PC-3 (cell line): ENCODE data around the gene NCDN. TPM values are rescaled to one million over a fixed set of nuclear protein-coding genes. Genes with fewer than 3 reads are reported as not detected.
"Not testable (repeated sequence)": the region's sequence is repeated elsewhere in the genome, so short reads cannot be mapped to it uniquely, and the experiment has no call there.

Experiments
- ATAC-seq: fragments of 200-7000 bp; cut with Tn5 transposase; 2 replicates; pipeline ENCODE4 v1.9.1; 2020; ENCODE audit warnings: mild to moderate bottlenecking, moderate library complexity
- BruUV-seq: library from RNA; stranded (reverse); fragments of 400-500 nt; replicated peaks from 2 replicates; lab custom pipeline; 2021; lab: Mats Ljungman, UMichigan
- CTCF ChIA-PET: fragments of 300-600 bp; sonication (Branson Sonifier 250); formaldehyde crosslinking; loops from one replicate; lab custom pipeline; 2022; ENCODE audit warnings: antibody characterized with exemption; lab: Charles Lee
- POLR2A ChIA-PET: fragments of 300-600 bp; sonication (Branson Sonifier 250); formaldehyde crosslinking; loops from one replicate; lab custom pipeline; 2022; ENCODE audit warnings: antibody characterized with exemption; ENCODE audit not compliant: unreplicated experiment; lab: Charles Lee
- DNase-seq: peaks from one replicate; pipeline ENCODE4 v3.0.0-alpha.2; 2015
- H2AFZ ChIP-seq: fragments of 300-600 bp; sonication (generic); 2 replicates; pipeline ENCODE4 v1.6.0; 2016; ENCODE audit warnings: antibody characterized with exemption, low read length
- H3F3A ChIP-seq: fragments of 300-600 bp; sonication (generic); one replicate; pipeline ENCODE4 v1.6.0; 2017; ENCODE audit warnings: antibody characterized with exemption, low read length, control low read depth, mild to moderate bottlenecking; ENCODE audit not compliant: unreplicated experiment
- H3K27ac ChIP-seq: fragments of 300-600 bp; sonication (generic); 2 replicates; pipeline ENCODE4 v1.5.1; 2016; ENCODE audit warnings: mild to moderate bottlenecking, low read length
- H3K27me3 ChIP-seq: fragments of 300-600 bp; sonication (generic); 2 replicates; pipeline ENCODE4 v1.6.1; 2016; ENCODE audit warnings: low read length, mixed read lengths
- H3K36me3 ChIP-seq: fragments of 300-600 bp; sonication (generic); 2 replicates; pipeline ENCODE4 v1.6.1; 2016; ENCODE audit warnings: low read depth, mixed run types, low read length, mixed read lengths
- H3K4me1 ChIP-seq: fragments of 300-600 bp; sonication (generic); 2 replicates; pipeline ENCODE4 v1.5.1; 2016; ENCODE audit warnings: low read length; ENCODE audit not compliant: insufficient read depth
- H3K4me2 ChIP-seq: fragments of 300-600 bp; sonication (generic); 2 replicates; pipeline ENCODE4 v1.6.0; 2016; ENCODE audit warnings: low read length
- H3K4me3 ChIP-seq: fragments of 300-600 bp; sonication (generic); 2 replicates; pipeline ENCODE4 v1.5.1; 2016; ENCODE audit warnings: mild to moderate bottlenecking, low read length, mixed read lengths
- H3K79me2 ChIP-seq: fragments of 300-600 bp; sonication (generic); 2 replicates; pipeline ENCODE4 v1.6.1; 2017; ENCODE audit warnings: low read length, mixed read lengths
- H3K9ac ChIP-seq: fragments of 300-600 bp; sonication (generic); 2 replicates; pipeline ENCODE4 v1.6.0; 2016; ENCODE audit warnings: mild to moderate bottlenecking, low read length
- H3K9me2 ChIP-seq: fragments of 300-600 bp; sonication (generic); replicated peaks from 2 replicates; pipeline ENCODE4 v1.6.1; 2016; ENCODE audit warnings: mixed run types, low read length, mixed read lengths
- H3K9me3 ChIP-seq: fragments of 300-600 bp; sonication (generic); 2 replicates; pipeline ENCODE4 v1.6.1; 2016; ENCODE audit warnings: low read length, mixed read lengths
- H4K20me1 ChIP-seq: fragments of 300-600 bp; sonication (generic); 2 replicates; pipeline ENCODE4 v1.6.1; 2016; ENCODE audit warnings: low read length, mixed read lengths
- EZH2 ChIP-seq: fragments of 300-600 bp; sonication (generic); IDR thresholded peaks from one replicate; pipeline ENCODE4 v1.6.1; 2017; ENCODE audit warnings: antibody characterized with exemption, mild to moderate bottlenecking, low read length; ENCODE audit not compliant: unreplicated experiment
- EZH2phosphoT487 ChIP-seq: fragments of 300-600 bp; sonication (generic); IDR thresholded peaks from 2 replicates; pipeline ENCODE4 v1.6.1; 2018; ENCODE audit warnings: mild to moderate bottlenecking, antibody characterized with exemption, low read length, borderline replicate concordance
- intact Hi-C: fragments of 100-400 bp; cut with micrococcal nuclease; formaldehyde crosslinking; loops from 2 replicates; pipeline ENCODE4 v1.9.0; 2023
- total RNA-seq: library from RNA; depleted of rRNA; stranded (reverse); fragments of >200 nt; gene quantifications from 2 replicates; pipeline ENCODE4 v1.2.3, GENCODE V29; 2014
- TF ChIP-seq, protein P1 (sequence below): fragments of 300-600 bp; sonication (generic); conservative IDR thresholded peaks from 2 replicates; pipeline ENCODE4 v1.5.1; 2017; ENCODE audit warnings: antibody characterized with exemption, low read depth, mild to moderate bottlenecking, low read length

NCDN gene
- total RNA-seq, 1 experiment from 2014 or later: 25.2 TPM

DNA sequence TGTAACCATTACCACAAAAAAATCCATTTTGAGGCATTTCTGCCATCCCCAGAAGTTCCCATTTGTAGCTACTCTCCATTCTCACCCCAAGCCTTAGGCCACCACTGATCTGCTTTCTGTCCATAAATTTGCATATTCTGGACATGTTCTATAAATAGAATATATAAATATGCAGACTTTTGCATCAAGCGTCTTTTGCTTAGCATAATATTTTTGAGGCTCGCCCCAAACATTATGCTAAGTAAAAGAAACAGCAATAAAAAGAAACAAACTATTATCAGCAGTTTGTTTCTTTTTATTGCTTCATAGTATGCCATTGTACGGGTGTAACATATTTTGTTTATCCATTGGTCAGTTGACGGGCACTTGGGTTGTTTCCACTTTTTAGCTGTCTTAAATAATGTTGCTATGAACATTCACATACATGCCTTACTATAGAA lies 23.4 kb downstream of the NCDN start:
- H2AFZ ChIP-seq: no peak overlapping the region
- no peaks in the 10 kb centered on the region for H3K27me3 ChIP-seq
- H3K9ac ChIP-seq: no peak overlapping the region
- ChIA-PET CTCF (no interaction called here), POLR2A (interaction anchor here (0.7 kb wide), 1 partner anchor 189 kb away, joined by 3 read pairs; the partner anchor contains the start of gene CLSPN)
- no peaks in the 10 kb centered on the region for H3K79me2 ChIP-seq
- TF ChIP-seq EZH2phosphoT487 (no peak), EZH2 (no peak)
- TF ChIP-seq, protein P1, sequence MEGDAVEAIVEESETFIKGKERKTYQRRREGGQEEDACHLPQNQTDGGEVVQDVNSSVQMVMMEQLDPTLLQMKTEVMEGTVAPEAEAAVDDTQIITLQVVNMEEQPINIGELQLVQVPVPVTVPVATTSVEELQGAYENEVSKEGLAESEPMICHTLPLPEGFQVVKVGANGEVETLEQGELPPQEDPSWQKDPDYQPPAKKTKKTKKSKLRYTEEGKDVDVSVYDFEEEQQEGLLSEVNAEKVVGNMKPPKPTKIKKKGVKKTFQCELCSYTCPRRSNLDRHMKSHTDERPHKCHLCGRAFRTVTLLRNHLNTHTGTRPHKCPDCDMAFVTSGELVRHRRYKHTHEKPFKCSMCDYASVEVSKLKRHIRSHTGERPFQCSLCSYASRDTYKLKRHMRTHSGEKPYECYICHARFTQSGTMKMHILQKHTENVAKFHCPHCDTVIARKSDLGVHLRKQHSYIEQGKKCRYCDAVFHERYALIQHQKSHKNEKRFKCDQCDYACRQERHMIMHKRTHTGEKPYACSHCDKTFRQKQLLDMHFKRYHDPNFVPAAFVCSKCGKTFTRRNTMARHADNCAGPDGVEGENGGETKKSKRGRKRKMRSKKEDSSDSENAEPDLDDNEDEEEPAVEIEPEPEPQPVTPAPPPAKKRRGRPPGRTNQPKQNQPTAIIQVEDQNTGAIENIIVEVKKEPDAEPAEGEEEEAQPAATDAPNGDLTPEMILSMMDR: no peak
- BruUV-seq: no TSS peak
- intact Hi-C loops: no loop called here
- H4K20me1 ChIP-seq: no peaks in the 10 kb centered on the region
- ATAC-seq (no peak), DNase-seq (no peak)
- no peaks in the 10 kb centered on the region for H3K36me3 ChIP-seq
- H3K4me2 ChIP-seq: no peak overlapping the region
- H3K27ac ChIP-seq: no peak overlapping the region
- no peaks in the 10 kb centered on the region for H3K4me1 ChIP-seq
- no peaks in the 10 kb centered on the region for H3F3A ChIP-seq
- no peaks in the 10 kb centered on the region for H3K9me2 ChIP-seq
- no peaks in the 10 kb centered on the region for H3K9me3 ChIP-seq
- no peak overlapping the region for H3K4me3 ChIP-seq

DNA sequence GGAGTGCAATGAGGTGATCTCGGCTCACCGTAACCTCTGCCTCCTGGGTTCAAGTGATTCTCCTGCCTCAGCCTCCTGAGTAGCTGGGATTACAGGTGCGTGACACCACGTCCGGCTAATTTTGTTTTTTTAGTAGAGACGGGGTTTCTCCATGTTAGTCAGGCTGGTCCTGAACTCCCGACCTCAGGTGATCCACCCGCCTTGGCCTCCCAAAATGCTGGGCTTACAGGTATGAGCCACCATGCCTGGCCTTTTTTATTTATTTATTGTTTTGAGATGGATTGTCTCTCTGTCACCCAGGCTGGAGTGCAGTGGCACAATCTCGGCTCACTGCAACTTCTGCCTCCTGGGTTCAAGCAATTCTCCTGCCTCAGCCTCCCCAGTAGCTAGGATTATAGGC lies 24.0 kb downstream of the NCDN start:
- H3K27me3 ChIP-seq, H3K9ac ChIP-seq, CTCF ChIA-PET, H3K27ac ChIP-seq, ATAC-seq, H3K9me2 ChIP-seq, H3K9me3 ChIP-seq, BruUV-seq, H3F3A ChIP-seq, H3K36me3 ChIP-seq, H3K4me1 ChIP-seq, DNase-seq, H3K4me2 ChIP-seq, H4K20me1 ChIP-seq, H3K79me2 ChIP-seq, intact Hi-C loops, H2AFZ ChIP-seq, H3K4me3 ChIP-seq: not testable (repeated sequence)
- POLR2A ChIA-PET: interaction anchor here (0.7 kb wide), 1 partner anchor 188 kb away, joined by 3 read pairs; the partner anchor contains the start of gene CLSPN

DNA sequence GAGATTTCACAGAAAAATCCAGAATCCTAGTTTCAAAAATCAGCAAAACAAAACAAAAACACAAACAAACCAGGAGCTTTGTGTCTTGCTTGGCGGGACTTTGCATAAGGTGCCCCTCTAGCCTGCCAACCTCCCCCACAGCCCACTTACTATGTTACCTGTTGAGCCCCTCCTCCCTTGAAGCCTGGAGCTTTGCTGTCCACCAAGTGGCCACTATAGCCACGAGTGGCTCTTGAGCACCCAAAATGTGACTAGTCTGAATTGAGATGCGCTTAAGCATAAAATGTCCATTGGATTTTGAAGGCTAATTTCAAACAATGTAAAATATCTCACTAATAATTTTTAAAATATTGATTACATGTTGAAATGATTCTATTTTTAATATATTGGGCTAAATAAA lies 27.7 kb downstream of the NCDN start:
- no peak overlapping the region for H3K9ac ChIP-seq
- no peak overlapping the region for H2AFZ ChIP-seq
- H3K9me3 ChIP-seq: no peaks in the 10 kb centered on the region
- ChIA-PET CTCF (no interaction called here), POLR2A (no interaction called here)
- H3K4me1 ChIP-seq: no peaks in the 10 kb centered on the region
- H4K20me1 ChIP-seq: no peaks in the 10 kb centered on the region
- DNase-seq: no peak
- no peak overlapping the region for H3K4me3 ChIP-seq
- no peak overlapping the region for H3K4me2 ChIP-seq
- no peaks in the 10 kb centered on the region for H3F3A ChIP-seq
- no peak for ATAC-seq
- H3K9me2 ChIP-seq: no peaks in the 10 kb centered on the region
- no peaks in the 10 kb centered on the region for H3K27me3 ChIP-seq
- no peak overlapping the region for H3K27ac ChIP-seq
- intact Hi-C loops: no loop called here
- TF ChIP-seq, protein P1: no peak
- no peak for TF ChIP-seq EZH2phosphoT487
- TF ChIP-seq EZH2: no peak
- no peaks in the 10 kb centered on the region for H3K79me2 ChIP-seq
- H3K36me3 ChIP-seq: no peaks in the 10 kb centered on the region
- no TSS peak for BruUV-seq

DNA sequence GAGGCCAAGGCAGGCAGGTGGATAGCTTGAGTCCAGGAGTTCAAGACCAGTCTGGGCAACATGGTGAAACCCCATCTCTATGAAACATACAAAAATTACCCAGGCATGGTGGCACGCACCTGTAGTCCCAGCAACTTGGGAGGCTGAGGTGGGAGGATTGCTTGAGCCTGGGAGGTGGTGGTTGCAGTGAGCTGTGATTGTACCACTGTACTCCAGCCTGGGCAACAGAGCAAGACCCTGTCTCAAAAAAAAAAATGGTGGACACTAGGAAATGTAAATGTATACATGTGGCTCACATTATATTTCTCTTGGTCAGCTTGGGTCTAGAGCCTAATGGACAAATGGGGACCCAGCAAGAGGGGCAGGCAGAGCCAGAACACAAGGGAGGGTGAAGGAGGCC lies 28.2 kb downstream of the NCDN start:
- not testable (repeated sequence) for H3K4me3 ChIP-seq

More for the DNA sequence above, 28.2 kb downstream of the NCDN start:
- H4K20me1 ChIP-seq, H3K4me1 ChIP-seq, H3K27me3 ChIP-seq, ATAC-seq, H3K36me3 ChIP-seq, intact Hi-C loops, POLR2A ChIA-PET, H3K9me3 ChIP-seq, H3K9ac ChIP-seq, BruUV-seq, H2AFZ ChIP-seq, CTCF ChIA-PET, DNase-seq, H3K79me2 ChIP-seq, H3F3A ChIP-seq, H3K4me2 ChIP-seq, H3K9me2 ChIP-seq, H3K27ac ChIP-seq: not testable (repeated sequence)
